HFFc6 (cell line): ENCODE results near the gene CCL25. TPM values are rescaled to one million over a fixed set of nuclear protein-coding genes. Genes with fewer than 3 reads are reported as not detected.

Experiments
- DNase-seq: peaks from one replicate; pipeline ENCODE4 v3.0.0-alpha.2; 2018
- H3K27ac Mint-ChIP-seq: 2 replicates; pipeline ENCODE4 v1.8.0; 2020; ENCODE audit warnings: mild to moderate bottlenecking, mixed read lengths
- H3K27me3 Mint-ChIP-seq: 2 replicates; pipeline ENCODE4 v1.8.0; 2021; ENCODE audit warnings: mild to moderate bottlenecking, moderate library complexity, mixed read lengths; ENCODE audit not compliant: insufficient read depth
- H3K36me3 Mint-ChIP-seq: 2 replicates; pipeline ENCODE4 v1.8.0; 2021; ENCODE audit warnings: low read depth, mixed read lengths
- H3K4me1 Mint-ChIP-seq: 2 replicates; pipeline ENCODE4 v1.8.0; 2020; ENCODE audit warnings: low read depth, mixed read lengths
- H3K4me3 Mint-ChIP-seq: 2 replicates; pipeline ENCODE4 v1.8.0; 2020; ENCODE audit warnings: mild to moderate bottlenecking, moderate library complexity, mixed read lengths
- H3K9me3 Mint-ChIP-seq: 2 replicates; pipeline ENCODE4 v1.8.0; 2020; ENCODE audit warnings: mild to moderate bottlenecking, mixed read lengths
- total RNA-seq, 6 experiments: library from RNA; stranded (reverse); fragmentation: NEBNext Ultra II Directional; extraction: Animal tissue kit (Norgen Biotek cat#: 25700); gene quantifications; 2 replicates in 1 of 6; 3 replicates in 5 of 6; pipeline ENCODE4 v1.2.3, GENCODE V29; 2021
- TF ChIP-seq, protein P1 (sequence below): fragments of 200-600 bp; sonication (generic); IDR thresholded peaks from 2 replicates; pipeline ENCODE4 v1.5.0; 2021; ENCODE audit warnings: antibody characterized with exemption, mild to moderate bottlenecking

The CCL25 gene
- total RNA-seq, 6 experiments from 2014 or later = not detected

DNA sequence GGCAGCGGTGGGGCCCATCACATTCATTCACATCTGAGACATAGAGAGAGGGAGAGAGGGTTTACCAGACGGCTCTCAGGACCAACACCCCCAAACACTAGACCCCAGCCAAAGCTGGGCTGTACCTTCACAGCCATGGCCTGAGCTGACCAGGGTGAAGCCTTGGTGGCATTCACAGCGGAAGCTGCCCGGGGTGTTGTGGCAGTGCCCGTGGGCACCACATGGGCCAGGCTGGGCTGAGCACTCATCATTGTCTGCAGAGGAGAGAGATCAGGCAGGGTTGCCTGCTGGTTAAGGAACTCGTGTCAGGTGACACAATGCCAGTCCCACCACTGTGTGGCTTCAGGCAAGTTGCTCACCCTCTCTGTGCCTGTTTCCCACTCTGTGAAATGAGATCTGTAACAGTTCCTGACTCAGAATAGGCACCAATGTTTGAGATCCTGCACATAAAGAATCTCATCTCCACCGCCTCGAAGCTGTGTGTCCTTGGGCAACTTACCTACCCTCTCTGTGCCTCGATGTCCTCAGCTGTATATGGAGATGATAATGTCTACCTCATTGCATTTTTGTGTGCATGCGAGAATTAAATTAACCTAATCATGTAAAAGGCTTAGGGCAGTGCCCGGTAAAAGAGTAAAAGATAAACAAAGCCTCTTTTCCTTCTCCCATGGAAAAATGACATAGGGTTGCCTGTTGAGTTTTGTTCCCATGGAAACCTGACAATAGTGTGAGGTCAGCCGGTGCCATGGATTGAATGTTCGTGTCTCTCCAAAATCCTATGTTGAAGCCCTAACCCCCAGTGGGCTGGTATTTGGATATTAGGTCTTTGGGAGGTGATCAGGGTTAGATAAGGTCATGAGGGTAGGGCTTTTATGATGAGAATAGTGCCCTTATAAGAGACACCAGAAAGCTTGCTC lies 22.9 kb downstream of the CCL25 start:
- H3K9me3 Mint-ChIP-seq = peaks cover 15% of the 10 kb centered on the region
- H3K27me3 Mint-ChIP-seq = peaks cover 18% of the 10 kb centered on the region
- no peaks in the 10 kb centered on the region for H3K4me1 Mint-ChIP-seq
- H3K27ac Mint-ChIP-seq = no peak overlapping the region; the same call in 1 of the 2 replicates
- TF ChIP-seq, protein P1, sequence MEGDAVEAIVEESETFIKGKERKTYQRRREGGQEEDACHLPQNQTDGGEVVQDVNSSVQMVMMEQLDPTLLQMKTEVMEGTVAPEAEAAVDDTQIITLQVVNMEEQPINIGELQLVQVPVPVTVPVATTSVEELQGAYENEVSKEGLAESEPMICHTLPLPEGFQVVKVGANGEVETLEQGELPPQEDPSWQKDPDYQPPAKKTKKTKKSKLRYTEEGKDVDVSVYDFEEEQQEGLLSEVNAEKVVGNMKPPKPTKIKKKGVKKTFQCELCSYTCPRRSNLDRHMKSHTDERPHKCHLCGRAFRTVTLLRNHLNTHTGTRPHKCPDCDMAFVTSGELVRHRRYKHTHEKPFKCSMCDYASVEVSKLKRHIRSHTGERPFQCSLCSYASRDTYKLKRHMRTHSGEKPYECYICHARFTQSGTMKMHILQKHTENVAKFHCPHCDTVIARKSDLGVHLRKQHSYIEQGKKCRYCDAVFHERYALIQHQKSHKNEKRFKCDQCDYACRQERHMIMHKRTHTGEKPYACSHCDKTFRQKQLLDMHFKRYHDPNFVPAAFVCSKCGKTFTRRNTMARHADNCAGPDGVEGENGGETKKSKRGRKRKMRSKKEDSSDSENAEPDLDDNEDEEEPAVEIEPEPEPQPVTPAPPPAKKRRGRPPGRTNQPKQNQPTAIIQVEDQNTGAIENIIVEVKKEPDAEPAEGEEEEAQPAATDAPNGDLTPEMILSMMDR = no peak
- H3K36me3 Mint-ChIP-seq = no peaks in the 10 kb centered on the region; the same call in 1 of the 2 replicates
- no peak for DNase-seq
- no peak overlapping the region for H3K4me3 Mint-ChIP-seq

DNA sequence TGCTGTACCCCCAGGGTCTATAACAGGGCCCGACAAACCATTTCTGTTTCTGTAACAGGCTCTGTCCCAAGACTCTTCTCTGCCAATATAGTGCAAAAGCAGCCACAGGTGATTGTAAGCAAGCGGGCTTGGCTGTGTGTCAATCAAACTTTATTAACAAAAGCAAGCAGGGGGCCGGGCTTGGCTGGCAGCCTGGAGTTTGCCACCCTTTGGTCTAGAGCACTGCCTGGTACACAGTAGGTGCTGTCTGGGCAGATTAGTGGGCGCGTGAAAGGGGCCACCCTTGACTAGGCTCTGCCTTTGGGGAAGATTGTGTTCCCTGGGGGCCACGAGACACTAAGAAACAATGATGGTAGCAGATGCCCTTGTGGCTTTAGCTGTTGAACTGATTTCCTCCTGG lies 27.4 kb downstream of the CCL25 start:
- no peaks in the 10 kb centered on the region for H3K36me3 Mint-ChIP-seq
- no peak overlapping the region for H3K27ac Mint-ChIP-seq
- no peaks in the 10 kb centered on the region for H3K4me1 Mint-ChIP-seq
- no peak overlapping the region for H3K4me3 Mint-ChIP-seq
- TF ChIP-seq, protein P1 = no peak
- DNase-seq = no peak
- H3K27me3 Mint-ChIP-seq = peaks cover 9% of the 10 kb centered on the region
- no peaks in the 10 kb centered on the region; the same call in 1 of the 2 replicates for H3K9me3 Mint-ChIP-seq

DNA sequence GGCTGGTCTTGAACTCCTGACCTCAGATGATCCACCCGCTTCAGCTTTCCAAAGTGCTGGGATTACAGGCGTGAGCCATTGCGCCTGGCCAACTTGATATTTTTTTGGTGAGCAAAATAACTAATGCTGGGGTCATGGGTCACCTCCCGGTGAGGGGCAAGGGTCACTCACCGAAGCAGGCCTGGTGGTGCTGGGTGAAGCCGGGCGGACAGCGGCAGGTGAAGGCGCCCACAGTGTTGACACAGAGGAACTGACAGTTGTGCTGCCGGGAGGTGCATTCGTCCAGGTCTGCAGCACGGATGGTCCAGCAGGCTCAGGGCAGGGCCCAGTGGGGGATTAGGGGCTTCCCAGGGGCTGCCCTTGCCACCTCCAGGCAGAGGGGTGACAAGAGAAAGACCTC lies 28.3 kb downstream of the CCL25 start:
- no peak for DNase-seq
- no peaks in the 10 kb centered on the region for H3K4me1 Mint-ChIP-seq
- no peak overlapping the region for H3K4me3 Mint-ChIP-seq
- no peaks in the 10 kb centered on the region; the same call in 1 of the 2 replicates for H3K9me3 Mint-ChIP-seq
- H3K36me3 Mint-ChIP-seq = no peaks in the 10 kb centered on the region
- H3K27me3 Mint-ChIP-seq = peaks cover 12% of the 10 kb centered on the region
- no peak overlapping the region for H3K27ac Mint-ChIP-seq
- TF ChIP-seq, protein P1 = no peak

DNA sequence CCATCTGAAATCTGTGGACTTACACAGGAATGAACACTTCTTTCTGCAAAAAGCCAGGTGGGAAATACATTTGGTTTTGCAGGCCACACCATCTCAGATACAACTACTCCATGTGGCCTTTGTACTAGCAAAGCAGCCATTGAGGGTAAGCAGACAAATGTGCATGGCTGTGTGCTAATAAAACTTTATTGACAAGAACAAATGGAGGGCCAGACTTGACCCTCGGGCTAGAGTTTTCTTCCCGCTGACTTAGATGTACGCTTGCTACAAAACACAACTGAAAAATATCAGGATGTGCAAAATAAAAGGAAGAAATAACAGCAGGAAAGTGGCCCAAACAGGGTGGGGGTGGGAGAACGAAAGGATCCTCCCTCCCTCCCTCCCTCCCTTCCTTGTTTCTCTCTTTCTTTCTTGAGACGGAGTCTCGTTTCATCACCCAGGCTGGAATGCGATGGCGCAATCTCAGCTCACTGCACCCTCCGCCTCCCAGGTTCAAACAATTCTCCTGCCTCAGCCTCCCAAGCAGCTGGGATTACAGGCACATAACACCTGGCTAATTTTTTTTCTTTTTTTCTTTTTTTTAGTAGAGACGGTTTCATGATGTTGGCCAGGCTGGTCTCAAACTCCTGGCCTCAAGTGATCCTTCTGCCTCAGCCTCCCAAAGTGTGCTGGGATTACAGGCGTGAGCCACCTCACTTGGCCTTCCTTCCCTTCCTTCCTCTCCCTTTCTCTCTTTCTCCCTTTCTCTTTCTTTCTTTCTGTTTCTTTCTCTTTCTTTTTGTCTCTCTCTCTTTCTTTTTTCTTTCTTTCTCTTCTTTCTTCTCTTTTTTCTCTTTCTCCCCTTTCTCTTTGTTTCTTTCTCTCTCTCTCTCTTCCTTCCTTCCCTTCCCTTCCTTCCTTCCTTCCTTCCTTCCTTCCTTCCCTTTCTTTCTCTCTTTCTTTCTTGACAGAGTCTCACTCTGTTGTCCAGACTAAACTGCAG lies 29.3 kb downstream of the CCL25 start:
- Mint-ChIP-seq H3K9me3 (no peaks in the 10 kb centered on the region; the same call in 1 of the 2 replicates), H3K36me3 (no peaks in the 10 kb centered on the region), H3K4me3 (no peak overlapping the region), H3K27me3 (peaks cover 12% of the 10 kb centered on the region), H3K27ac (no peak overlapping the region), H3K4me1 (no peaks in the 10 kb centered on the region)
- TF ChIP-seq, protein P1 = no peak
- DNase-seq = no peak

DNA sequence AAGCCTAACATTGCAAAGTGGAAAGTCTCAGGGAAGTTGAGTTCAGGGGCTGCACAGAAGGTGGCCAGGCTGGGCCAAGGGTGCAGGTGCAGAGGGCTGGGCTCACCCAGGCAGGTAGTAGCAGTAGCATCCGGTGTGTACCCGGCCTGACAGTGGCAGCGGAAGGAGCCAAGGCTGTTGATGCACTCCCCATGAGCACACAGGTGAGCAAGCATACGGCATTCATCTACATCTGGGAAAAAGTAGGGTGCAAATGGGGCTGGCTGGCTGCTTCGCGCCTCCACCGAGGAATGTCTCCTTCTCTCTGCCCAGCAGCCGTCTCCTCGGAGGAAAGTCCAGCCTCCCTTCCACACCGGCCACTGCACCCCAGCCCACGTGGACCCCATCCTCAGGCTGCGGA lies 30.6 kb downstream of the CCL25 start:
- H3K27me3 Mint-ChIP-seq = peaks cover 12% of the 10 kb centered on the region
- TF ChIP-seq, protein P1 = no peak
- H3K4me3 Mint-ChIP-seq = no peak overlapping the region
- H3K4me1 Mint-ChIP-seq = no peaks in the 10 kb centered on the region
- DNase-seq = no peak
- H3K36me3 Mint-ChIP-seq = no peaks in the 10 kb centered on the region
- H3K27ac Mint-ChIP-seq = no peak overlapping the region
- no peaks in the 10 kb centered on the region; the same call in 1 of the 2 replicates for H3K9me3 Mint-ChIP-seq
